Psoas muscle (tissue), 8 donors: Measurements from ENCODE around the gene OR9G4. TPM values are rescaled to one million over a fixed set of nuclear protein-coding genes. Genes with fewer than 3 reads are reported as not detected.

Experiments used
- ATAC-seq, 4 donors: fragments of 200-7000 bp; cut with Tn5 transposase; one replicate each; pipeline ENCODE4 v1.9.1; 2020; ENCODE audit warnings: moderate library complexity in 3 of 4, mild to moderate bottlenecking in 2 of 4
- DNase-seq, 2 donors: peaks; one replicate each; pipeline ENCODE4 v3.0.0-alpha.2; 2020
- H3K27ac ChIP-seq: fragments of 200-600 bp; one replicate; pipeline ENCODE4 v1.8.0; 2022
- H3K27me3 ChIP-seq, 3 donors: fragments of 200-600 bp in 1 of 3; one replicate each; pipeline versions ENCODE4 v1.6.1 to v1.8.0; 2013 to 2022; ENCODE audit warnings: low read length in 2 of 3, mild to moderate bottlenecking in 2 of 3, moderate library complexity in 1 of 3; ENCODE audit not compliant: insufficient read depth in 3 of 3
- H3K36me3 ChIP-seq, 2 donors: fragments of 200-600 bp in 1 of 2; one replicate each; pipeline versions ENCODE4 v1.6.1 to v1.8.0; 2013 to 2022; ENCODE audit warnings: low read depth in 1 of 2, mild to moderate bottlenecking in 1 of 2, moderate library complexity in 1 of 2; ENCODE audit not compliant: insufficient read depth in 1 of 2
- H3K4me1 ChIP-seq: fragments of 200-600 bp; one replicate; pipeline ENCODE4 v1.8.0; 2022
- H3K4me3 ChIP-seq: fragments of 200-600 bp; one replicate; pipeline ENCODE4 v1.8.0; 2022; ENCODE audit warnings: mild to moderate bottlenecking
- H3K9me3 ChIP-seq: fragments of 200-600 bp; one replicate; pipeline ENCODE4 v1.8.0; 2022
- CTCF ChIP-seq: fragments of 200-600 bp; IDR thresholded peaks from one replicate; pipeline ENCODE4 v1.8.0; 2022; ENCODE audit warnings: antibody characterized with exemption
- WGBS, 3 donors: extraction: QIAGEN DNeasy Blood & Tissue Kit; methylation state at CpG; one replicate each; pipeline versions ENCODE4 v1.1.6 to v1.1.7; 2013; 5-methylcytosine and 5-hydroxymethylcytosine counted together
- intact Hi-C, 2 donors: fragments of 100-400 bp; cut with DNase I; formaldehyde crosslinking; loops; one replicate each; pipeline versions ENCODE4 v1.11.0 to v1.14.2; 2022
- polyA plus RNA-seq, 3 donors: library from polyadenylated mRNA; stranded (reverse); fragments of 200-250 nt; gene quantifications; one replicate each; pipeline ENCODE4 v1.2.3, GENCODE V29; 2013
- total RNA-seq, 4 donors: library from RNA; stranded (reverse); fragmentation: NEBNext Ultra II Directional in 2 of 4; extraction: Animal tissue kit (Norgen Biotek cat#: 25700) in 2 of 4; gene quantifications; one replicate each; pipeline versions ENCODE4 v1.2.1 to v1.2.4, GENCODE V29; 2021 to 2023
- donor health status: healthy with polysubstance abuse.
- donor health status: DM: no; HTN: no; CAD: no; lungs with moderate emphysema.
- donor health status: Bipolar disorder and iron deficiency.
- donor health status: healthy.
- donor health status: DM: yes; HTN: yes; CAD: no.
- donor health status: DM: no; HTN: no; CAD: no.
- donor health status: DM: no; HTN: no; CAD: no.
- donor health status: DM: yes; HTN: yes; CAD: no.

OR9G4 gene
- total and polyA plus RNA-seq, 7 donors, result not detected

- no peaks in the 10 kb centered on the region for H3K36me3 ChIP-seq
- 66 to 70% (median 67%) methylated on average over 8 of the region's 8 CpGs for WGBS, 3 donors
- DNase-seq, result no peak
- intact Hi-C loops, result no loop called here
- no peak for TF ChIP-seq CTCF
- no peak overlapping the region for H3K27ac ChIP-seq
- ATAC-seq, result no peak
- no peaks in the 10 kb centered on the region for H3K27me3 ChIP-seq
- H3K4me1 ChIP-seq, result no peaks in the 10 kb centered on the region
- no peak overlapping the region for H3K4me3 ChIP-seq
- no peaks in the 10 kb centered on the region for H3K9me3 ChIP-seq
Observed at GRCh38 chr11:56700914-56701485, 47.5 kb downstream of the OR9G4 start.

GRCh38 chr11:56700242-56700913 lies 48.1 kb downstream of the OR9G4 start:
- ATAC-seq (no peak), DNase-seq (no peak)
- no peaks in the 10 kb centered on the region for H3K27me3 ChIP-seq
- intact Hi-C loops, result no loop called here
- no peak overlapping the region for H3K27ac ChIP-seq
- WGBS, 3 donors, result 51 to 55% (median 54%) methylated on average over 10 of the region's 10 CpGs
- H3K9me3 ChIP-seq, result no peaks in the 10 kb centered on the region
- no peaks in the 10 kb centered on the region for H3K36me3 ChIP-seq
- no peaks in the 10 kb centered on the region for H3K4me1 ChIP-seq
- no peak overlapping the region for H3K4me3 ChIP-seq
- TF ChIP-seq CTCF, result no peak

GRCh38 chr11:56698795-56699194 lies 49.7 kb downstream of the OR9G4 start, which contains the start of gene OR9G1:
Gene OR9G1, plus strand, starts transcription at chr11:56699095. Its CDS starts 1,293 bp downstream, at chr11:56700388.
- Histone ChIP-seq H3K27me3 (no peaks in the 10 kb centered on the region), H3K27ac (no peak within 1 kb of the TSS), H3K4me3 (no peak within 1 kb of the TSS), H3K36me3 (no peaks in the 10 kb centered on the region), H3K4me1 (no peaks in the 10 kb centered on the region), H3K9me3 (no peaks in the 10 kb centered on the region)
- ATAC-seq (no peak), DNase-seq (no peak)
- no peak for TF ChIP-seq CTCF
- WGBS, 3 donors, result 84 to 88% (median 85%) methylated on average over 1 of the region's 1 CpG
- intact Hi-C loops, result no loop called here

GRCh38 chr11:56693428-56693827 lies 55.1 kb downstream of the OR9G4 start:
- H3K4me1 ChIP-seq, result no peaks in the 10 kb centered on the region
- intact Hi-C loops, result no loop called here
- 75 to 89% (median 77%) methylated on average over 2 of the region's 2 CpGs for WGBS, 3 donors
- H3K27me3 ChIP-seq, result no peaks in the 10 kb centered on the region
- no peak overlapping the region for H3K27ac ChIP-seq
- no peaks in the 10 kb centered on the region for H3K9me3 ChIP-seq
- TF ChIP-seq CTCF, result no peak
- no peaks in the 10 kb centered on the region for H3K36me3 ChIP-seq
- no peak overlapping the region for H3K4me3 ChIP-seq
- ATAC-seq (no peak), DNase-seq (no peak)

Other genes with a start within 250 kb of the OR9G4 start
- gene OR5M11, start 205.4 kb downstream of the OR9G4 start, total RNA-seq, result not detected
- gene OR5M11, start 205.4 kb downstream of the OR9G4 start, polyA plus RNA-seq, result not detected
- not detected for gene OR5M10, start 171.0 kb downstream of the OR9G4 start, total RNA-seq
- not detected for gene OR5M10, start 171.0 kb downstream of the OR9G4 start, polyA plus RNA-seq
- gene OR5M1, start 133.8 kb downstream of the OR9G4 start, total RNA-seq, result not detected
- not detected for gene OR5M1, start 133.8 kb downstream of the OR9G4 start, polyA plus RNA-seq
- gene OR5AP2, start 106.3 kb downstream of the OR9G4 start, total RNA-seq, result not detected
- gene OR5AP2, start 106.3 kb downstream of the OR9G4 start, polyA plus RNA-seq, result not detected
- gene OR5AR1, start 85.0 kb downstream of the OR9G4 start, total RNA-seq, result not detected
- not detected for gene OR5AR1, start 85.0 kb downstream of the OR9G4 start, polyA plus RNA-seq
- not detected for gene OR9G1, start 49.6 kb downstream of the OR9G4 start, total RNA-seq
- not detected for gene OR9G1, start 49.6 kb downstream of the OR9G4 start, polyA plus RNA-seq
- not detected for gene OR5AK2, start 240.2 kb upstream of the OR9G4 start, total RNA-seq
- not detected for gene OR5AK2, start 240.2 kb upstream of the OR9G4 start, polyA plus RNA-seq